Breast epithelium (tissue), 4 donors: ENCODE data around the gene SMC4. TPM values are rescaled to one million over a fixed set of nuclear protein-coding genes. Genes with fewer than 3 reads are reported as not detected.

Experiments
- DNase-seq, 2 donors: peaks; one replicate each; pipeline ENCODE4 v3.0.0-alpha.2; 2019; ENCODE audit warnings: low spot score in 2 of 2
- H3K27ac ChIP-seq, 2 donors: fragments of 200-600 bp; sonication (generic) in 1 of 2; one replicate each; pipeline ENCODE4 v1.5.1; 2016 to 2019; ENCODE audit warnings: mild to moderate bottlenecking in 1 of 2
- H3K27me3 ChIP-seq, 2 donors: fragments of 200-600 bp; sonication (generic) in 1 of 2; one replicate each; pipeline versions ENCODE4 v1.5.1 to v1.6.0; 2017 to 2019; ENCODE audit warnings: control low read depth in 1 of 2, mild to moderate bottlenecking in 1 of 2
- H3K36me3 ChIP-seq: fragments of 200-600 bp; one replicate; pipeline ENCODE4 v1.5.1; 2019
- H3K4me1 ChIP-seq, 2 donors: fragments of 200-600 bp; sonication (generic); one replicate each; pipeline ENCODE4 v1.5.1; 2016 to 2019; ENCODE audit warnings: control low read depth in 1 of 2
- H3K4me3 ChIP-seq, 3 donors: fragments of 200-600 bp; sonication (generic); 1 replicate in 2 of 3; 2 replicates in 1 of 3; pipeline ENCODE4 v1.5.1; 2016 to 2019; ENCODE audit warnings: mild to moderate bottlenecking in 3 of 3, moderate library complexity in 2 of 3
- H3K9me3 ChIP-seq, 2 donors: fragments of 200-600 bp; sonication (generic) in 1 of 2; one replicate each; pipeline ENCODE4 v1.5.1; 2016 to 2019; ENCODE audit warnings: control low read depth in 1 of 2
- CTCF ChIP-seq, 3 donors: fragments of 450-650 bp; IDR thresholded peaks; one replicate each; pipeline ENCODE4 v1.5.1; 2016 to 2017; ENCODE audit warnings: antibody characterized with exemption in 3 of 3, mild to moderate bottlenecking in 3 of 3, moderate library complexity in 3 of 3
- POLR2A ChIP-seq: fragments of 450-650 bp; IDR thresholded peaks from one replicate; pipeline ENCODE4 v1.6.1; 2016; ENCODE audit warnings: antibody characterized with exemption, mild to moderate bottlenecking, moderate library complexity
- POLR2AphosphoS5 ChIP-seq, 3 donors: sonication (generic); formaldehyde crosslinking; IDR thresholded peaks; one replicate each; pipeline ENCODE4 v1.6.1; 2017; ENCODE audit warnings: antibody characterized with exemption in 3 of 3
- intact Hi-C: fragments of 100-400 bp; cut with DNase I; formaldehyde crosslinking; loops from one replicate; pipeline ENCODE4 v1.15.1; 2023; ENCODE audit warnings: low total_unique reads
- total RNA-seq, 3 donors: library from RNA; depleted of rRNA; stranded (reverse); fragments of >200 nt; gene quantifications; one replicate each; pipeline ENCODE4 v1.1.0, GENCODE V29; 2016

Gene SMC4
- total RNA-seq, 3 donors from 2014 or later, result 17.1 to 30.3 (median 25.2) TPM

GRCh38 chr3:160374925-160375324 lies 24.5 kb upstream of the SMC4 start:
- H3K4me3 ChIP-seq, result no peak overlapping the region
- H3K9me3 ChIP-seq, result no peaks in the 10 kb centered on the region
- no peaks in the 10 kb centered on the region for H3K27me3 ChIP-seq
- TF ChIP-seq POLR2A, result no peak
- no peak for TF ChIP-seq POLR2AphosphoS5 (IDR thresholded peaks at IDR 0.05)
- TF ChIP-seq CTCF (IDR thresholded peaks at IDR 0.05), result no peak
- no peak overlapping the region for H3K27ac ChIP-seq
- H3K36me3 ChIP-seq, result peaks cover 11% of the 10 kb centered on the region
- H3K4me1 ChIP-seq, result no peaks in the 10 kb centered on the region
- intact Hi-C loops, result no loop called here
- no peak for DNase-seq

GRCh38 chr3:160376681-160377080 lies 22.8 kb upstream of the SMC4 start:
- H3K36me3 ChIP-seq, result peaks cover 11% of the 10 kb centered on the region
- H3K4me1 ChIP-seq, result no peaks in the 10 kb centered on the region
- H3K4me3 ChIP-seq, result no peak overlapping the region
- H3K9me3 ChIP-seq, result no peaks in the 10 kb centered on the region
- no peak overlapping the region for H3K27ac ChIP-seq
- DNase-seq, result no peak
- no peaks in the 10 kb centered on the region for H3K27me3 ChIP-seq
- intact Hi-C loops, result no loop called here
- TF ChIP-seq POLR2A, result no peak
- no peak for TF ChIP-seq POLR2AphosphoS5 (IDR thresholded peaks at IDR 0.05)
- TF ChIP-seq CTCF (IDR thresholded peaks at IDR 0.05), result no peak

- Histone ChIP-seq H3K36me3 (peaks cover 11% of the 10 kb centered on the region), H3K4me1 (no peaks in the 10 kb centered on the region), H3K4me3 (no peak overlapping the region), H3K27me3 (no peaks in the 10 kb centered on the region), H3K27ac (no peak overlapping the region), H3K9me3 (no peaks in the 10 kb centered on the region)
- intact Hi-C loops, result no loop called here
- DNase-seq, result no peak
- TF ChIP-seq CTCF (IDR thresholded peaks at IDR 0.05), result no peak
- TF ChIP-seq POLR2AphosphoS5 (IDR thresholded peaks at IDR 0.05), result no peak
- no peak for TF ChIP-seq POLR2A
Observed at GRCh38 chr3:160378331-160379109, 20.9 kb upstream of the SMC4 start.

- no peak for TF ChIP-seq POLR2AphosphoS5 (IDR thresholded peaks at IDR 0.05)
- TF ChIP-seq POLR2A, result no peak
- no peak for TF ChIP-seq CTCF (IDR thresholded peaks at IDR 0.05)
- intact Hi-C loops, result no loop called here
- H3K4me1 ChIP-seq, result no peaks in the 10 kb centered on the region
Observed at GRCh38 chr3:160379628-160380214, 19.7 kb upstream of the SMC4 start.

GRCh38 chr3:160381470-160381869 lies 18.0 kb upstream of the SMC4 start:
- no peaks in the 10 kb centered on the region for H3K9me3 ChIP-seq
- no peaks in the 10 kb centered on the region for H3K27me3 ChIP-seq
- no peak overlapping the region for H3K4me3 ChIP-seq
- intact Hi-C loops, result no loop called here
- H3K36me3 ChIP-seq, result peaks cover 6% of the 10 kb centered on the region
- DNase-seq, result no peak
- TF ChIP-seq POLR2AphosphoS5 (IDR thresholded peaks at IDR 0.05), result no peak
- no peak for TF ChIP-seq CTCF (IDR thresholded peaks at IDR 0.05)
- no peak for TF ChIP-seq POLR2A
- no peaks in the 10 kb centered on the region for H3K4me1 ChIP-seq
- no peak overlapping the region for H3K27ac ChIP-seq

More at GRCh38 chr3:160379628-160380214, 19.7 kb upstream of the SMC4 start:
- H3K4me3 ChIP-seq, result no peak overlapping the region
- H3K9me3 ChIP-seq, result no peaks in the 10 kb centered on the region
- H3K27ac ChIP-seq, result no peak overlapping the region
- H3K36me3 ChIP-seq, result peaks cover 11% of the 10 kb centered on the region
- DNase-seq, result no peak
- H3K27me3 ChIP-seq, result no peaks in the 10 kb centered on the region
